ENCODE results near the gene EIF4E3.

Gene EIF4E3

DNA sequence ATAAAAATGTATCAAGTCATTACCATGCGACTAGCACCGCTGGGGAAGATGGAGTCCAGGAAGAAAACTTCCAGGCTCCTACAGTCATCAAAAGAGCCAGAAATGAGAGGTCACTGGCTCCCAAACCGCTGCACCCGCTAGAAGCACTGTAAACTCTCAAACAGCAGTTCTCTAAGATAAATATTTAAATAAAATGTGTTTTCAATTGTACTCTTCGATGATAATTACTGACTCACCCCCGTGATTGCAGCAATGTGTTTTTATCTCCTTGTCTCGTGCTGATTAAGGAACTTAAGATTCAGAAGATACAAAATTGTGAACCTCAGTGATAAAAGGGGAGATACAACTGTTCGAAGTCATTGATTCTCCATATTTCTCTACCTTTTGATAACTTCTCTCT lies 95.9 kb downstream of the EIF4E3 start:
- no peak overlapping the region for H3K27ac ChIP-seq (ENCODE audit: low read depth, low read length, severe bottlenecking)
- H3K36me3 ChIP-seq (ENCODE audit: control insufficient read depth, insufficient read depth, low read length): no peaks in the 10 kb centered on the region
- H3K4me3 ChIP-seq (ENCODE audit: extremely low read depth, insufficient read depth, low read length, poor library complexity, severe bottlenecking): no peak overlapping the region
- WGBS, 2 experiments (ENCODE audit: insufficient coverage in 2 of 2): 91 to 93% methylated on average over 3 of the region's 8 CpGs
- H3K9me3 ChIP-seq (ENCODE audit: control insufficient read depth, low read length): no peaks in the 10 kb centered on the region
- no peaks in the 10 kb centered on the region for H3K4me1 ChIP-seq (ENCODE audit: control insufficient read depth, insufficient read depth, low read length, poor library complexity, severe bottlenecking)

GRCh38 chr3:71628522-71628921 lies 96.7 kb downstream of the EIF4E3 start:
- no peak overlapping the region for H3K27ac ChIP-seq (ENCODE audit: low read depth, low read length, severe bottlenecking)
- no peaks in the 10 kb centered on the region for H3K9me3 ChIP-seq (ENCODE audit: control insufficient read depth, low read length)
- 96% methylated on average over 3 of the region's 6 CpGs; no CpG with 5 or more reads in 1 of the 2 experiments for WGBS, 2 experiments (ENCODE audit: insufficient coverage in 2 of 2)
- no peaks in the 10 kb centered on the region for H3K36me3 ChIP-seq (ENCODE audit: control insufficient read depth, insufficient read depth, low read length)
- no peak overlapping the region for H3K4me3 ChIP-seq (ENCODE audit: extremely low read depth, insufficient read depth, low read length, poor library complexity, severe bottlenecking)
- H3K4me1 ChIP-seq (ENCODE audit: control insufficient read depth, insufficient read depth, low read length, poor library complexity, severe bottlenecking): no peaks in the 10 kb centered on the region

DNA sequence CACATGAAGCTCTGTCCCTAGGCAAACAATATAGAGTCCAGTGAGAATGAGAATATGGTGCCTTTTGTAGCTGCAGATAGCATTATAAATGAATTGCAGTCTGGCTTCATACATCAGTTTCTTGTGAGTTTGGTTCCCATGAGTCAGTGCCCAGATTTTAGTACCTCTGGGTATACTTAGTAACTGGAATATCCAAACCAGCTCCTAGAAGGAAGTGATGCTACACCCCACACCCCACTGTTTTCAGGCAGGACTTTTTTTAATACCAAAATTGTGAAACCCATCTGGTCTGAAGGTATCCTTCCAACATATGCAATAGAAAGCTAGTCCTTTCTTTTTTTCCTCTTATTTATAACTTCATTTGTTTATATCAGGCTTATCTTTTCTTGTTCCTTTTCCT lies 99.5 kb downstream of the EIF4E3 start:
- Histone ChIP-seq H3K27ac (ENCODE audit: low read depth, low read length, severe bottlenecking) (no peak overlapping the region), H3K36me3 (ENCODE audit: control insufficient read depth, insufficient read depth, low read length) (no peaks in the 10 kb centered on the region), H3K4me1 (ENCODE audit: control insufficient read depth, insufficient read depth, low read length, poor library complexity, severe bottlenecking) (no peaks in the 10 kb centered on the region), H3K4me3 (ENCODE audit: extremely low read depth, insufficient read depth, low read length, poor library complexity, severe bottlenecking) (no peak overlapping the region), H3K9me3 (ENCODE audit: control insufficient read depth, low read length) (no peaks in the 10 kb centered on the region)

Measured in mesodermal cell (in vitro differentiated cells).